ENCODE measurements around the gene NFE2. TPM values are rescaled to one million over a fixed set of nuclear protein-coding genes. Genes with fewer than 3 reads are reported as not detected.

Gene NFE2
- total and polyA plus RNA-seq, 2 of the 8 experiments (the other 6 are each of a cell fraction or from before 2014, with no cell fraction given): 2.0 to 6.1 TPM

- no peak for TF ChIP-seq EP300 (IDR thresholded peaks at IDR 0.05; ENCODE audit: borderline replicate concordance in 1 of 2, low read depth in 2 of 2, low read length in 2 of 2)
- no peak for TF ChIP-seq FOSL1 (IDR thresholded peaks at IDR 0.05; ENCODE audit: insufficient read depth, low read depth, low read length)
- no peak for TF ChIP-seq CEBPB (IDR thresholded peaks at IDR 0.05; ENCODE audit: low read depth, low read length)
- TF ChIP-seq CHD7 (IDR thresholded peaks at IDR 0.05; ENCODE audit: insufficient replicate concordance, low read length): no peak
- TF ChIP-seq CBX8 (IDR thresholded peaks at IDR 0.05; ENCODE audit: borderline replicate concordance, low read depth, low read length): no peak
- no peak for TF ChIP-seq SIN3A (conservative IDR thresholded peaks at IDR 0.05 in 1 of 2, IDR thresholded peaks at IDR 0.05 in 1 of 2; ENCODE audit: low read depth in 1 of 2, low read length in 2 of 2)
- no peak for TF ChIP-seq CTBP2 (IDR thresholded peaks at IDR 0.05; ENCODE audit: borderline replicate concordance, insufficient read depth, insufficient read length, low read length)
Observed at GRCh38 chr12:54349036-54349435, 48.2 kb upstream of the NFE2 start (continued).

Measured in H1 (cell line).